BJ (cell line): ENCODE results near the gene ACADVL. TPM values are rescaled to one million over a fixed set of nuclear protein-coding genes. Genes with fewer than 3 reads are reported as not detected.

Experiments
- CTCF ChIA-PET: fragments of 350-600 bp; formaldehyde crosslinking; extraction: SDS; loops from one replicate; lab custom pipeline; 2021; ENCODE audit warnings: antibody characterized with exemption, inconsistent platforms; lab: Yijun Ruan, JAX
- POLR2A ChIA-PET: fragments of 300-600 bp; sonication (Branson Sonifier 250); formaldehyde crosslinking; extraction: SDS; loops from one replicate; lab custom pipeline; 2021; ENCODE audit warnings: antibody characterized with exemption; lab: Charles Lee
- DNase-seq: peaks from one replicate; pipeline ENCODE4 v3.0.0-alpha.2; 2011; ENCODE audit warnings: low read depth
- H3K27me3 ChIP-seq: 2 replicates; pipeline ENCODE4 v1.6.0; 2011; ENCODE audit warnings: low read length; ENCODE audit not compliant: control insufficient read depth, insufficient read depth
- H3K36me3 ChIP-seq: 2 replicates; pipeline ENCODE4 v1.5.1; 2011; ENCODE audit warnings: low read length; ENCODE audit not compliant: control insufficient read depth, insufficient read depth
- H3K4me3 ChIP-seq: 2 replicates; pipeline ENCODE4 v1.5.1; 2011; ENCODE audit warnings: low read depth, mild to moderate bottlenecking, control low read depth, low read length
- polyA plus RNA-seq: library from polyadenylated mRNA; depleted of rRNA; stranded (reverse); fragments of >200 nt; gene quantifications from 2 replicates; pipeline ENCODE4 v1.2.3, GENCODE V29; 2011
- TF ChIP-seq, protein P1 (sequence below): IDR thresholded peaks from 2 replicates; pipeline ENCODE4 v1.5.1; 2011; ENCODE audit warnings: low read depth, mild to moderate bottlenecking, control low read depth, inconsistent platforms, low read length, moderate library complexity; ENCODE audit not compliant: insufficient read depth

Gene ACADVL
- polyA plus RNA-seq, 1 experiment, result 517 TPM

DNA sequence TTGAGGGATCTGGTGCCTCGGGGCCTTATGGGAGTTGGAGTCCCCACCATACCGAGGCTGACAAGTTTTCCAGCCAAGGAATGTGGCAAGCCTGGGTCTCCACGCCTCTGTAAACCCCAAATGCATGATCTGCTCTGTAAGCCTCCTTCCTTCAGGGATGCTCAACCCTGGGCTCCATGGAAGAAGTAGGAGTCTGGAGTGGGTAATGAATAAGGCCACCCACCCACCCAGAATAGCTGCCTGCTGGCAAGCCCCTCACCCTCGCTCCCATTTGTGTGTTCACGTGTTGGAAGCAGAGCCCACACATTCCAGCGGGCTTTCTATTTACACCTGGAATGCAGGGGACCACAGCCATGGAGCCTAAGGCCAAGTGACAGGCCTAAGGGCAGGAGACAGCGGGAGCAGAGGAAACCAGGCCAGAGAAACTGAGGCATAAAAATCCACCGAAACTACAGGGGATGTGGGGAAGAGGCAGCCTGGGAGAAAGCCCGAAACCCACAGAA, 4.6 kb upstream of the ACADVL start:
- Histone ChIP-seq H3K27me3 (no peaks in the 10 kb centered on the region), H3K36me3 (no peaks in the 10 kb centered on the region), H3K4me3 (peak overlapping the region; percentile 66)
- DNase-seq, result no peak
- TF ChIP-seq, protein P1, sequence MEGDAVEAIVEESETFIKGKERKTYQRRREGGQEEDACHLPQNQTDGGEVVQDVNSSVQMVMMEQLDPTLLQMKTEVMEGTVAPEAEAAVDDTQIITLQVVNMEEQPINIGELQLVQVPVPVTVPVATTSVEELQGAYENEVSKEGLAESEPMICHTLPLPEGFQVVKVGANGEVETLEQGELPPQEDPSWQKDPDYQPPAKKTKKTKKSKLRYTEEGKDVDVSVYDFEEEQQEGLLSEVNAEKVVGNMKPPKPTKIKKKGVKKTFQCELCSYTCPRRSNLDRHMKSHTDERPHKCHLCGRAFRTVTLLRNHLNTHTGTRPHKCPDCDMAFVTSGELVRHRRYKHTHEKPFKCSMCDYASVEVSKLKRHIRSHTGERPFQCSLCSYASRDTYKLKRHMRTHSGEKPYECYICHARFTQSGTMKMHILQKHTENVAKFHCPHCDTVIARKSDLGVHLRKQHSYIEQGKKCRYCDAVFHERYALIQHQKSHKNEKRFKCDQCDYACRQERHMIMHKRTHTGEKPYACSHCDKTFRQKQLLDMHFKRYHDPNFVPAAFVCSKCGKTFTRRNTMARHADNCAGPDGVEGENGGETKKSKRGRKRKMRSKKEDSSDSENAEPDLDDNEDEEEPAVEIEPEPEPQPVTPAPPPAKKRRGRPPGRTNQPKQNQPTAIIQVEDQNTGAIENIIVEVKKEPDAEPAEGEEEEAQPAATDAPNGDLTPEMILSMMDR, result no peak
- CTCF ChIA-PET, result interaction anchor here (1.0 to 2.3 kb wide), 5 partner anchors 29 to 170 kb away, joined by 3 to 11 read pairs (median 4); no protein-coding TSS in a partner anchor
- POLR2A ChIA-PET, result interaction anchor here (0.6 kb wide), 1 partner anchor 24 kb away, joined by 3 read pairs; the partner anchor contains the start of gene PHF23

DNA sequence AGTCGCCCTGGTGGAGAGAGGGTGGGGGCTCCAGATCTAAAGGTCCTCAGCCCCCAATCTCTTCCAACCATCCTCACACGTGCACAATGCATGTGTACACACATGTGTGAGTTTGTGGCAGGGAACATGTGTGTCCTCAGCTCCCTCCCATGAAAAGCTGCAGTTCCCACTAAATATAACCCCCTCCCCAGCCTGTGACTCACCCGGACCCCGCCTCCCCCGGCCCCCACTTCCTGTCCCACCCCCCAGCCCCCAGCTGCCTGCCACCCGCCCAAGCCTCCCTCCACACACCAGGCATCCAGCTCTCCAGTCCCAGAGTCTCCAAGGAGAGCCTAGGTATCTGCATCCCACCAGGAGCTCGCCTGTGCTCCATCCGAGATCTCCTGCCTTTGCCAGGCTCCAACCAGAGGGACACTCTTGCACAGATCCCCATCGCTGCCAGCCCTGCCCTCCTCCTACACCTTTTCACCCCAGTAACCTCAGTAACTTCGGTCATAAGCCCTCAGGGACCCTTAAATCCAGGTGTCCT, 4.0 kb upstream of the ACADVL start:
- no peaks in the 10 kb centered on the region for H3K27me3 ChIP-seq
- DNase-seq, result no peak
- ChIA-PET CTCF (interaction anchor here (0.7 to 2.3 kb wide), 6 partner anchors 14 to 170 kb away, joined by 3 to 7 read pairs (median 3); no protein-coding TSS in a partner anchor), POLR2A (interaction anchor here (0.6 kb wide), 1 partner anchor 24 kb away, joined by 3 read pairs; the partner anchor contains the start of gene PHF23)
- peak overlapping the region; percentile 66 for H3K4me3 ChIP-seq
- TF ChIP-seq, protein P1, result no peak
- no peaks in the 10 kb centered on the region for H3K36me3 ChIP-seq

DNA sequence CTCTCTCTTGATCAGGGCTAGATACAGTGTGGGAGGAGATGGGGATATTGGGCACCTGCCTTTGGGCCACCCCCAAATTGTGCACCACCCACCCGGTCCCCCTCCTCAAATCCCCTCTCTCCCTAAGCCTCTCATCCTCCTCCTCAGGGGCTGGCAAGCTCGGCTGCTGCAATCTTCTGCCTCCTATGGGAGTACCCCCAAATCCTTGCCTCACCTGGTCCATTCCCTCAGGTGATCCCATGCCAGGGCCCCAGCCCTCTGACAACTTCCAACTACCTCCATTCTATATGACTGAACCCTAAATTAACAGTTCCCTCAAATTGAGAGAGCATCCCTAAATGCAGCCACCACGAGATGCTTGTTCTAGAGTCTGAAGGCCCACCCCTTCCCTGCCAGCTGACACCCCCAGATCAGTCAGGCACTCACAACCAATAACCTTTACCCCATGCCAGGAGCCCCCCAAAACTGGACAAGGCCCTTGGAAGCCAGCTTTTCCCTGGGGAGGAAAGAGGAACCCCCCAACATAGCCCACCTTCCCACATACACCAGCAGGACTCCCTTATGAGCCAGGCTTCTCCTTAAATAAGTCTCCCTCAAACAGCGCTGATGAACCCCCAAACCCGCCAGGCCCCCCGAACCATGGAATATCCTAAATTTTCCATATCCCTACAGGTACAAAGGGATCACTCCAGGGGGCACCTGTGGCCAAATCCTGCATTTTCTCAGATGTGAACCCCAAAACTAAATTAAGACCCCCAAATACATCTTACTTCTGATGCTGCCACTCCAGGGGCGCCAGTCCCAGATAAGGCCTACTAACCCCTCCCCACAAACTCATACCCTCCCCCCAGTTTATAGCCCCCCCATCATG, 3.3 kb upstream of the ACADVL start:
- Histone ChIP-seq H3K27me3 (no peaks in the 10 kb centered on the region), H3K36me3 (0 out of 2 replicates have a peak, but pooled peaks cover 2% of the 10 kb centered on the region), H3K4me3 (peak overlapping the region; percentile 66)
- DNase-seq, result no peak
- TF ChIP-seq, protein P1, result no peak
- ChIA-PET POLR2A (no interaction called here), CTCF (interaction anchor here (0.5 to 1.2 kb wide), 5 partner anchors 14 to 550 kb away, joined by 3 read pairs; no protein-coding TSS in a partner anchor)

DNA sequence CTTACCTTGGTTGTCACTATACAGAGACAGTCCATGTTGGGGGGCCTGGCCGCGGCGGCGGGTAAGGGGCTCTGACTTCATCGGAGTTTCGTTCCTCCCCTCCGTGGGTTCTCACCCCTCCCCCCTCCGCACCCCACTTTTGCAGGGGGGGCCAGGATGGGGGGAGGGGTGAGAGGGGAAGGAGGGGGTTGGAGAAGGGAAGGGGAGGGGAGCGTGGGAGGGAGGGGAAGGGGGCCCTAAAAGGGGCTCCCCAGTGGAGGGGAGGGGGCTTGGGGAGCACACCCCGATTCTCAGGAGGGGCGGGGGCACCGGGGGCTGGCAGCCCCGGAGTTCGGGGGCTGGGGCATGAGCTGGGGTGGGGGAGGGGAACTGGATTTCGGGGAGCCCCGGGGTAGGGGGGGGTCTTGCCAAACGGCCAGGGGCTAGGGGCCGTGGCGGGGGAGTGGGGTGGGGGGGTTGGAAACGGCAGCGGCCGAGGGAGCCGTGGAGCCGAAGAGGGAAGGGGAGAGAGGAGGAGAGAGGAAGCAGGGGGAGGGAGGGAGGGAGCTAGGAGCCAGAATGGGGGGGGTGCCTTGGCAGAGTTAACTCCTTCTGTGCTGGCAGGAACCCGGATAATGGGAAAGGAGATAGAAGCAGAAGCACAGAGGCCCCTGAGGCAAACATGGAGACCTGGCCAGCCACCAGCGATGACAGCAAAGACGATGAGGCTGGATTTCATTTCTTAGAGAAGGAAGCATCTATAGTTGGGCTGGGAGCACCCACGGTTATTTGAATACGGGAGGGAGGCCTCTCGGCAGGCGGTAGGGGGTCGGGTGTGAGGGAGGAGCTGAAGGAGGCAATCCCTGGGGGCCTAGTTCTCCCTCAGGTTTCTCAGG, 2.4 kb upstream of the ACADVL start:
- DNase-seq, result no peak
- Histone ChIP-seq H3K4me3 (peak overlapping the region; percentile 66), H3K27me3 (no peaks in the 10 kb centered on the region), H3K36me3 (peaks cover 4% of the 10 kb centered on the region)
- CTCF ChIA-PET, result no interaction called here
- POLR2A ChIA-PET, result interaction anchor here (0.6 kb wide), 1 partner anchor 34 kb away, joined by 6 read pairs; the partner anchor contains the start of genes CTDNEP1 and ELP5
- TF ChIP-seq, protein P1, result no peak
